ENCODE results near the gene SERINC3.
"Not testable (repeated sequence)": the region's sequence is repeated elsewhere in the genome, so short reads cannot be mapped to it uniquely, and the experiment has no call there.

The SERINC3 gene

GRCh38 chr20:44489931-44490330 is 31.9 kb downstream of the SERINC3 start:
- peak in 1 of 5 experiments; percentile 55 for DNase-seq

DNA sequence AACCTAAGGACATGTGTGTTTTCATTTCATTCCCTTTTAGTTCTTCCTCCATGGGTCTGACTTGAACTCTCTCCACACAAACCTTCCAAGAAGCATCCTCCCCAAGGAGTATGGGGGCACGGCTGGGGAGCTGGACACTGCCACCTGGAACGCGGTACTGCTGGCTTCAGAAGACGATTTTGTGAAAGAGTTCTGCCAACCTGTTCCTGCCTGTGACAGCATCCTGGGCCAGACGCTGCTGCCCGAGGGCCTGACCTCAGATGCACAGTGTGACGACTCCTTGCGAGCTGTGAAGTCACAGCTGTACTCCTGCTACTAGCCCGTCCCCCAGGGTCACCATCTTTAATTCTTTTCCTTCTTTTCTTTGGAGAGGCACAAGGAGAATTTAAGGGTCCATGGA is 32.6 kb downstream of the SERINC3 start:
- DNase-seq = no peak

DNA sequence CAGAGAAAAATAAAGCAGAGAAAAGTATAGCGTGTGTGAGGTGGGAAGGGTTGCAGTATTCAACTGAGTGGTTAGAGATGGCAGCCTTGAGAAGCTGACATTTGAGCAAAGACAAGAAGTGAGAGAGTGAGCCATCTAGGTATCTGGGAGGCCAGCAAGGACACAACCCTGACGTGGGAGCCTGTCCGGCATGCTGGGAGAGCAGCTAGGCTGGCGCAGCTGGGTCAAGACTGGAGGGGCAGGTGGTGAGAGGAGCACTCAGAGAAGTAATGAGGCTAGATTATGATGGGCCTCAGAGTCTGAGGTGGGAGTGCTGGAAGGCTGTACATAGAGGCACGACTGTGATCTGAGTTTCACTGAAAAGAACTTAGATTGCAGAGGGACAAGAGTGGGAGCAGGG is 33.3 kb downstream of the SERINC3 start:
- DNase-seq = no peak

DNA sequence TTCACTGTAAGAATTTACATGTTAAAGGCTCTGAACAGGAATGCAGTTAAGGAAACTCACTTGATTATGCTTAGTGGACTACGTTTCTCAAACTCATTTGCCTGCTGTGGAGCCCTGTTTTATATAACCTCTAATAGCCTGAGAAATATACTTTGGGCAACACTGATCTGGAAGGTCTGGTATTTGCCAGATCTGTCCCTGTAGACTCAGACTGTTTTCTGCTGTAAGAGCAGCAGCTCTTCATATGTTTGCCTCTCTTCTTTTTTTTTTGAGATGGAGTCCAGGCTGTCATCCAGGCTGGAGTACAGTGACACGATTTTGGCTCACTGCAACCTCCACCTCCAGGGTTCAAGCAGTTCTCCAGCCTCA is 36.1 kb downstream of the SERINC3 start:
- DNase-seq = no peak

GRCh38 chr20:44485078-44485829 is 36.6 kb downstream of the SERINC3 start:
- no peak for DNase-seq

DNA sequence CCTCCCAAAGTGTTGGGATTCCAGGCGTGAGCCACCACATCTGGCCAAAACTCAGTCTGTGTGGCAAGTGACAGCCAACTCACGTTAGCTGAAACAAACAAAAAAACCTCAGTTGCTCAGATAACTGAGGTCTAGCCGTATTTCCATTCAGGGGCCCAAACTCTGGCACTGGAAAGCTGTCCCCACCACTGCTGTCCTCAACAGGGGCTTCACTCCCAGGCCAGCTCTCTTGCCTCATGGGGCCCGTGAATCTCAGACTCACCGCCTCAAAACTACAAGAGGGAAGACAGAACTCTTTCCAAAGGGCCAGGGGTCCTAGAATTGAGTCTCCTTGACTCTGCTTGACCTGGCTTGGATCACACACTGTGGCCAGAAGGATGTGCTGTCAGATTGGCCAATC is 38.8 kb downstream of the SERINC3 start:
- no peak for DNase-seq

- DNase-seq = no peak
Measured at GRCh38 chr20:44481719-44482416, 40.0 kb downstream of the SERINC3 start.

- DNase-seq = no peak
Measured at GRCh38 chr20:44480097-44480496, 41.8 kb downstream of the SERINC3 start.

DNA sequence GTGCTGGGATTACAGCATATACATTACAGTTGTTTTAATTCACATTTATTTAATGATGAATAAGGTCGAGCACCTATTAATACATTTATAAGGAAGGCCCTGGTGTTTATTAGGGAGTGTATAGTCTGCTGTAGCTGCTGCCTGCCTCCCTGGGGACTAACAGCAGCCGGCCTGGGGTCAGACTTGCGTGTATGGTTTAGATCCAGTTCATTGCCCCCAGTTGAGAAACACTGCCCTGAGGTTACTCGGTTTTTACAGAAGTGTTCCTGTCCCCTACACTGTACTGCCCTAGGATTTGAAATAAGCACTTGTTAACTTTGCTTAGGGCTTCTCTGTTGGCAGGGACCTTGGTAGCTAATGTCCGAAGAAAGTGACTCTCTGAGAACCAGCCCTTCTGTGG is 42.2 kb downstream of the SERINC3 start:
- DNase-seq = no peak

DNA sequence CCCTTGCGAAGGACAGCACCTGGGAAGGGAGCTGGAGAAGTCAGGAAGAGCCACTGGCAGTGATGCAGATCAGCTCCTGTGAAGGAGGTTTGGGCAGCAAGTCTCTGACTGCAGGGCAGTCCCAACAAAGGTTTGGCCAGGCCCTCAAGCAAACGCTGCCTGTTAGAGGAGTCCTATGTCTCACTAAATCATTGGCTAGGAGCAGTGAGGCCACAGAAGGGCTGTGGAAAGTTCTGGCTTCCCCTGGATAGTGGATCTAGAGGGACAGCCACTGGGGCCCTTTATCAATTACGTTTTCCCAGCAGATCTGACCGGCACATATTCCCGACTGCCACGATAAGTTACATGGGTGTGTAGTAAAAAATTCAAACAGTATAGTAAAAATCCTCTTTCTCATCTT is 43.7 kb downstream of the SERINC3 start:
- DNase-seq = no peak

GRCh38 chr20:44477151-44477550 is 44.7 kb downstream of the SERINC3 start:
- no peak for DNase-seq

DNA sequence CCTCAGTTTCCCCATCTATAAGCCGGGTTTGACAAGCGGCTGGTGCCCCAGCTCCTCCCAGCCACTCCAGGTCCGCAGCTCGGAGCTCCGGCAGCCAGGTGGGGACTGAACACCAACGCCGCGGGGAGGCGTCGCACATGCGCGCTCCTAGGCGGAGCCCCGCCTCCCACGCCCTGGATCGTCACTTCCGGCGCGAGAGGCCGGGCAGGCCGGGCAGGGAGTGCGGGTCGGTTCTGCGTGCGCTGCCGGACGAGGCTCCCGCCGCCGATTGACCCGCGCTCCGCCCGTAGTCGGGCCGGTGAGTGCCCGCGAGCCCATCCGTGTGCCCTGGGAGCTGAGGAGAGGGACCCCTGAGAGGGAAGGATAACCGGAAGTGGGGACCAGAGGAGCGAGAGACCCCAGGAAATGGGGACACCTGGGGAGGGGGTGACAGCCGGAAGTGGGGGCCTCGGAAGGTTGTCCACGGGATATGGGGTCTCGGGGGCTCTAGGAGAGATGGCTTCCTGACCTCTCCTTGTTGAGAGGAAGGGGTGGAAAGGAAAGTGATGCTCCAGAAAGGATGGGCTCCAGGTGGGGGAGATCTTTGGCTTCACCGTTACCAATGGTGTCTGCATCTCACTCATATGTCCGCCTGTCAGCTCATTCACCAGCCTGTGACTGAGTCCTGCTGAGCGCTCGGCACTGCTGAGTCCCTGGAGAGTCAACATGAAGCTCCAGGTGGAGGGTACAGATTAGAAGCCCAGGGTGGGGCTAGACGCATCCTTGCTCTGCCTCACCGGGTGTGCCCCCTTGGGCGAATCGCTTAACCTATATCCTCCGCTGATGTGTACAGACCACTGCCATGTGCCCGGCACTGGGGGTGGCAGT is 45.9 kb downstream of the SERINC3 start, which contains the start of gene TTPAL:
TSS of gene TTPAL (plus strand) at position 181 of the 867 bp plus-strand sequence. CDS start 4,126 bp downstream, outside the sequence.
- DNase-seq = peak; percentile 73 to 91 (median 81)

GRCh38 chr20:44475372-44475693 is 46.5 kb downstream of the SERINC3 start:
- no peak for DNase-seq

DNA sequence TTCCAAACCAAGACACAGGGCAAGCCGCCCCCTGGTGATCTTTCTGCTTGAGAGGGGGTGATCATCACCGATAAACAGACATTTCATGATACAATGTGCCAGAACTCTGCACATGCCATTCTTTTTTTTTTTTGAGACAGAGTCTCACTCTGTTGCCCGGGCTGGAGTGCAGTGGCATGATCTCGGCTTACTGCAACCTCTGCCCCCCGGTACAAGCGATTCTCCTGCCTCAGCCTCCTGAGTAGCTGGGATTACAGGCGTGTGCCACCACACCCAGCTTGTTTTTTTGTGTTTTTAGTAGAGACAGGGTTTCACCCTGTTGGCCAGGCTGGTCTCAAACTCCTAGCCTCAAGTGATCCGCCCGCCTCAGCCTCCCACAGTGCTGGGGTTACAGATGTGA is 49.6 kb downstream of the SERINC3 start:
- DNase-seq = not testable (repeated sequence)

DNA sequence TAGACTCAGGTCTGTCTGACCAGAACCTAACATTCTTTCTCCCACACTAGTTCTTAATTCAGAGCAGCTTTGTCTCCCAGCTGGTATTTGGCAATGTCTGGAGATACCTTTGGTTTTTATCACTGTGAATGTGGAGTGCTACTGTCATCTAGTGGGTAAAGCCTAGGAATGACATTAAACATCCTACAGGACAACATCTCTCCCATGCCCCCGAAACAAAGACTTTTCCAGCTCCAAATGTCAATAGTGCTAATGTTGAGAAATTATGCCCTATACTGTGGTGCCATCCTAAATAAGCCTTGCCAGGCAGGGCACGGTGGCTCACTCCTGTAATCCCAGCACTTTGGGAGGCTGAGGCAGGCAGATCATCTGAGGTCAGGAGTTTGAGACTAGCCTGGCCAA is 50.4 kb downstream of the SERINC3 start:
- DNase-seq = no peak

- no peak for DNase-seq
Measured at GRCh38 chr20:44470327-44470726, 51.5 kb downstream of the SERINC3 start.

GRCh38 chr20:44468044-44468782 is 53.7 kb downstream of the SERINC3 start:
- DNase-seq = no peak

DNA sequence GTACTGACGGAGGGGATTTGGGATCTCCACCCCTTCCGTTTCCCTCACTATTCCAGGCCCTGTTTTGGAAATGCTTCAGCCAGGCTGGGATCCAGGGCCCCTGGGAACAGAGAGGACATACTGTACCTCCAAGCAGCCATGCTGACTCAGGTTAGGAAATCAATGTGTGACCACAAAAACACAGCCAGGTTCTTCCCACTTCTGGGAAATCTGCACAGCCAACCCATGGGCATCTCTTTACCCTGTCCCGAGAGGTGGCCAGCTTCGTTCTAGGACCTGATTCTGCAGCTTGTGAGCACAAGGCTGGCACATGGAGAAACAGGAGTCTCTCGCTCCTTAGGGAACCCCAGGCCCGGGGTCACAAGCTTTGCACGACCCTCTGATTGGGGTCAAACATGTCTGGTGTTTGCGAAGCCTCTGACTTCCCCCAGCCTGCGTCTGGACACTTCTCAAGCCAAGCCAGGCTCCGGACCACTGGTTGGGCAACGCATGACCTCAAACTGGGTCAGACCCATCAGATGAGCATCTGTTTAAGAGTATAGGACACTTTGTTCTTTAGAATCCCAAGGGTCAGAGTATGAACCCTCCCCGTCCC is 54.5 kb downstream of the SERINC3 start:
- no peak for DNase-seq

- DNase-seq = no peak
Measured at GRCh38 chr20:44465001-44465560, 56.8 kb downstream of the SERINC3 start.

DNA sequence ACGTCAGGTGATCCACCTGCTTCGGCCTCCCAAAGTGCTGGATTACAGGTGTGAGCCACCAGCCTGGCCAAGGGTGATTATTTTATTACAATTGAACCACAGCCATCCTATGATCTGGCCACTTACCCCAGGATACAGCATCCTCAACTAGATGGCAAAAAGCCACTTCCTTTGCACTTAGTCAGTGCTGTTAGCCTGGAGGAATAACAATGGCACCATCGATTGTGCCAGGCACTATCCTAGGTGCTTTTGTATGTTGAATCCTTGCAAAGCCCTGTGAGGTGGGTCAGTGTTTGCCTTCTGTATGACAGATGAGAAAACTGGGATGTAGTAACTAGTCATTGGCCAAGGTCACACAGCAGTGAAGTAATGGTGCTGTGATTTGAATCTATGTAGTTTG is 57.4 kb downstream of the SERINC3 start:
- no peak for DNase-seq

DNA sequence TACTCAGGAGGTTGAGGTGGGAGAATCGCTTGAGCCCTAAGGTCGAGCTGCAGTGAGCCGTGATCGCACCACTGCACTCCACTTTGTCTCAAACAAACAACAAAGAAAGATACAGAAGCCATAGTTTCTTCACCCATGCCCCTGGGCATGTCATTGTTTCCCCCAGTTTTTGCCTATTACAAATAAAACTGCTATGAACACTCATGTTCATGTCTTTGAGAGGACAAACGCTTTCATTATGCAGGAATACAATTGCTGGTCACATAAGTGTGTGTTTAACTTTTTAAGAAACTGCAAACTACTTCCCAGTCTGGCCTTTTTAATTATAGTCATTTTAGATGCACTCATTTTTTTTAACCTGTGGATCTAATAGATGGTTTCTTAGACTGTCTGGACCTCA is 58.4 kb downstream of the SERINC3 start:
- DNase-seq = no peak

DNA sequence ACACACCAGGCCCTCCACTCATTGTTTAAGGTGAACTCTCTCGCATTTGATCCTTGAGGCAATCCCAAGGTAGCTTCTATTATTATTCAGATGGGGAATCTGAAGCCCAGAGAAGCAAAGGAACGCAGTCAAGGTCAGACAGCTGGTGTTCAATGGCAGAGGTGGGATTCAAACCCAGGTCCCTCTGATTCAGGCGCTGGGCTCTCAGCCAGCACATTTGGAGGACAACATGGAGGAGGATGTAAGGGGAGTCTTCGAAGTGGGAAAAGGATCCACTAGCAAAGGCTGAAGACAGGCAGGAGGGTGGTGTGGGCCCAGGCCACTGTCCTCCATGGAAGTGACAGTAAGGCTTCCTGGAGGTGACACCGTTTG is 60.1 kb downstream of the SERINC3 start:
- DNase-seq = no peak

All from T-helper 2 cell (primary cell).